ENCODE measurements around the gene NHEJ1. TPM values are rescaled to one million over a fixed set of nuclear protein-coding genes. Genes with fewer than 3 reads are reported as not detected.

The NHEJ1 gene
- total and polyA plus RNA-seq, 4 donors, result 6.1 to 13.5 (median 9.9) TPM

GRCh38 chr2:219079417-219079816 is 81.2 kb downstream of the NHEJ1 start:
- no peak overlapping the region for H3K4me3 ChIP-seq (ENCODE audit: low read depth in 1 of 3, low read length in 3 of 3)
- 58% methylated on average over 2 of the region's 2 CpGs for WGBS
- H3K9me3 ChIP-seq (ENCODE audit: control insufficient read depth in 4 of 4, low read length in 3 of 4), result no peaks in the 10 kb centered on the region
- DNase-seq (ENCODE audit: low spot score), result no peak
- H3K4me1 ChIP-seq (ENCODE audit: control insufficient read depth in 4 of 4, insufficient read depth in 4 of 4, low read length in 3 of 4), result peaks cover 0 to 22% (median 5%) of the 10 kb centered on the region in 4 donors
- no peaks in the 10 kb centered on the region for H3K27me3 ChIP-seq (ENCODE audit: control insufficient read depth in 4 of 4, insufficient read depth in 4 of 4, low read length in 3 of 4)
- peak; percentile 27 to 59 for TF ChIP-seq HNF4A (conservative IDR thresholded peaks at IDR 0.05)
- no peak for TF ChIP-seq ZBTB33 (IDR thresholded peaks at IDR 0.05)
- H3K27ac ChIP-seq (ENCODE audit: low read depth in 1 of 2, low read length in 2 of 2), result no peak overlapping the region
- H3K9ac ChIP-seq (ENCODE audit: low read depth in 1 of 2, low read length in 2 of 2), result no peak overlapping the region
- peaks cover 3 to 24% (median 13%) of the 10 kb centered on the region in 4 donors for H3K36me3 ChIP-seq (ENCODE audit: control insufficient read depth in 4 of 4, insufficient read depth in 3 of 4, low read depth in 1 of 4, low read length in 3 of 4)

GRCh38 chr2:219078951-219079350 is 81.7 kb downstream of the NHEJ1 start:
- no peak overlapping the region for H3K9ac ChIP-seq (ENCODE audit: low read depth in 1 of 2, low read length in 2 of 2)
- peaks cover 3 to 24% (median 13%) of the 10 kb centered on the region in 4 donors for H3K36me3 ChIP-seq (ENCODE audit: control insufficient read depth in 4 of 4, insufficient read depth in 3 of 4, low read depth in 1 of 4, low read length in 3 of 4)
- H3K27me3 ChIP-seq (ENCODE audit: control insufficient read depth in 4 of 4, insufficient read depth in 4 of 4, low read length in 3 of 4), result no peaks in the 10 kb centered on the region
- no peaks in the 10 kb centered on the region for H3K9me3 ChIP-seq (ENCODE audit: control insufficient read depth in 4 of 4, low read length in 3 of 4)
- peaks cover 0 to 22% (median 5%) of the 10 kb centered on the region in 4 donors for H3K4me1 ChIP-seq (ENCODE audit: control insufficient read depth in 4 of 4, insufficient read depth in 4 of 4, low read length in 3 of 4)
- TF ChIP-seq MAX (IDR thresholded peaks at IDR 0.05) (no peak), TAF1 (conservative IDR thresholded peaks at IDR 0.05) (no peak), FOXA2 (IDR thresholded peaks at IDR 0.05) (no peak), HNF4G (IDR thresholded peaks at IDR 0.05) (no peak), YY1 (IDR thresholded peaks at IDR 0.05) (no peak), RXRA (IDR thresholded peaks at IDR 0.05) (no peak), FOXA1 (IDR thresholded peaks at IDR 0.05) (no peak), GABPA (IDR thresholded peaks at IDR 0.05 in 1 of 2, conservative IDR thresholded peaks at IDR 0.05 in 1 of 2) (no peak)
- DNase-seq (ENCODE audit: low spot score), result no peak
- H3K4me3 ChIP-seq (ENCODE audit: low read depth in 1 of 3, low read length in 3 of 3), result no peak overlapping the region
- 72% methylated on average over 4 of the region's 4 CpGs for WGBS
- H3K27ac ChIP-seq (ENCODE audit: low read depth in 1 of 2, low read length in 2 of 2), result no peak overlapping the region

- 89% methylated on average over 3 of the region's 3 CpGs for WGBS
- H3K9me3 ChIP-seq (ENCODE audit: control insufficient read depth in 4 of 4, low read length in 3 of 4), result no peaks in the 10 kb centered on the region
- no peak for DNase-seq (ENCODE audit: low spot score)
- peaks cover 0 to 22% (median 5%) of the 10 kb centered on the region in 4 donors for H3K4me1 ChIP-seq (ENCODE audit: control insufficient read depth in 4 of 4, insufficient read depth in 4 of 4, low read length in 3 of 4)
- H3K27me3 ChIP-seq (ENCODE audit: control insufficient read depth in 4 of 4, insufficient read depth in 4 of 4, low read length in 3 of 4), result no peaks in the 10 kb centered on the region
- no peak overlapping the region for H3K27ac ChIP-seq (ENCODE audit: low read depth in 1 of 2, low read length in 2 of 2)
- peaks cover 3 to 24% (median 13%) of the 10 kb centered on the region in 4 donors for H3K36me3 ChIP-seq (ENCODE audit: control insufficient read depth in 4 of 4, insufficient read depth in 3 of 4, low read depth in 1 of 4, low read length in 3 of 4)
- H3K4me3 ChIP-seq (ENCODE audit: low read depth in 1 of 3, low read length in 3 of 3), result no peak overlapping the region
- TF ChIP-seq HNF4G (IDR thresholded peaks at IDR 0.05), result no peak
- TF ChIP-seq RAD21 (IDR thresholded peaks at IDR 0.05), result peak; percentile 32 to 44
- H3K9ac ChIP-seq (ENCODE audit: low read depth in 1 of 2, low read length in 2 of 2), result no peak overlapping the region
Measured at GRCh38 chr2:219078126-219078525, 82.5 kb downstream of the NHEJ1 start.

GRCh38 chr2:219076253-219076652 is 84.4 kb downstream of the NHEJ1 start:
- no peak for DNase-seq (ENCODE audit: low spot score)
- TF ChIP-seq YY1 (IDR thresholded peaks at IDR 0.05) (no peak), MAX (IDR thresholded peaks at IDR 0.05) (no peak), SP1 (IDR thresholded peaks at IDR 0.05) (no peak), RAD21 (IDR thresholded peaks at IDR 0.05) (no peak), NR2F2 (IDR thresholded peaks at IDR 0.05) (no peak)
- H3K4me3 ChIP-seq (ENCODE audit: low read depth in 1 of 3, low read length in 3 of 3), result no peak overlapping the region
- peaks cover 0 to 17% (median 7%) of the 10 kb centered on the region in 4 donors for H3K4me1 ChIP-seq (ENCODE audit: control insufficient read depth in 4 of 4, insufficient read depth in 4 of 4, low read length in 3 of 4)
- H3K9ac ChIP-seq (ENCODE audit: low read depth in 1 of 2, low read length in 2 of 2), result no peak overlapping the region
- no peaks in the 10 kb centered on the region for H3K9me3 ChIP-seq (ENCODE audit: control insufficient read depth in 4 of 4, low read length in 3 of 4)
- H3K27me3 ChIP-seq (ENCODE audit: control insufficient read depth in 4 of 4, insufficient read depth in 4 of 4, low read length in 3 of 4), result no peaks in the 10 kb centered on the region
- peaks cover 3 to 24% (median 13%) of the 10 kb centered on the region in 4 donors for H3K36me3 ChIP-seq (ENCODE audit: control insufficient read depth in 4 of 4, insufficient read depth in 3 of 4, low read depth in 1 of 4, low read length in 3 of 4)
- H3K27ac ChIP-seq (ENCODE audit: low read depth in 1 of 2, low read length in 2 of 2), result no peak overlapping the region
- 90% methylated on average over 3 of the region's 3 CpGs for WGBS
